KMS-11 (cell line): ENCODE data around the gene BCO1.

Experiments used
- H2AFZ ChIP-seq: fragments of 200-600 bp; sonication (generic); 2 replicates; pipeline ENCODE4 v1.6.1; 2016; ENCODE audit warnings: antibody characterized with exemption, mixed run types, low read depth
- H3K27ac ChIP-seq: fragments of 200-600 bp; sonication (generic); 2 replicates; pipeline ENCODE4 v1.6.1; 2016; ENCODE audit warnings: mild to moderate bottlenecking, mixed run types
- H3K27me3 ChIP-seq: fragments of 200-600 bp; sonication (generic); 2 replicates; pipeline ENCODE4 v1.6.1; 2017; ENCODE audit warnings: mild to moderate bottlenecking, low read depth, mixed run types, moderate library complexity; ENCODE audit not compliant: insufficient read depth
- H3K36me3 ChIP-seq: fragments of 200-600 bp; sonication (generic); 2 replicates; pipeline ENCODE4 v1.6.1; 2017; ENCODE audit warnings: mild to moderate bottlenecking, mixed run types; ENCODE audit not compliant: insufficient read depth
- H3K4me1 ChIP-seq: fragments of 200-600 bp; sonication (generic); 2 replicates; pipeline ENCODE4 v1.6.1; 2016; ENCODE audit warnings: mild to moderate bottlenecking, low read depth, mixed run types; ENCODE audit not compliant: poor library complexity, severe bottlenecking
- H3K4me2 ChIP-seq: fragments of 200-600 bp; sonication (generic); 2 replicates; pipeline ENCODE4 v1.7.0; 2016; ENCODE audit warnings: mild to moderate bottlenecking, mixed run types
- H3K4me3 ChIP-seq: fragments of 200-600 bp; sonication (generic); IDR thresholded peaks from 2 replicates; pipeline ENCODE4 v1.6.1; 2017; ENCODE audit warnings: low read depth, low read length, mixed read lengths; ENCODE audit not compliant: insufficient read depth
- H3K79me2 ChIP-seq: fragments of 200-600 bp; sonication (generic); 2 replicates; pipeline ENCODE4 v1.6.1; 2016; ENCODE audit warnings: low read depth, mixed run types; ENCODE audit not compliant: insufficient read depth
- H3K9ac ChIP-seq: fragments of 200-600 bp; sonication (generic); 2 replicates; pipeline ENCODE4 v1.6.1; 2016; ENCODE audit warnings: mild to moderate bottlenecking, mixed run types
- H4K20me1 ChIP-seq: fragments of 200-600 bp; sonication (generic); 2 replicates; pipeline ENCODE4 v1.6.1; 2016; ENCODE audit warnings: mild to moderate bottlenecking, mixed run types; ENCODE audit not compliant: insufficient read depth
- TF ChIP-seq, protein P1 (sequence below): fragments of 200-600 bp; sonication (generic); conservative IDR thresholded peaks from 2 replicates; pipeline ENCODE4 v1.6.1; 2017; ENCODE audit warnings: low read depth, mild to moderate bottlenecking, antibody characterized with exemption, low read length, moderate library complexity, mixed read lengths

BCO1 gene

DNA sequence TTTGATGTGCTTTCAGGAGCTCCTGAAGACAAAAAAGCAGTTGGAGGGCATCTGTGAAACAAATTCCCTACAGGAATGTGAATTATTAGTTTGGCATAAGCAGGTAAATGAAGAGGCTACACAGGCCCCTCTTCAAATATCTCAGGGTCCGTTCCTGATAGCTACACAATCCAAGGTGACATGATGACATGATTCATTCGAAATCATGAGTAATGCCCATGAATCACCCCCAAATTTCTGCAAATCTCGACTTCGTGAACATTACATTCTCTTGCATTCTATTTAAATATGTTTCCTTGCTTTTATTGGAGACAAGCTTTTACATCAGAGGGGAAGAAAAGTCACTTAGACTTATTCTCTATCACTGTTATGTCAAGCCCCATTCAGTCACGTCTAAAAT is 98.6 kb downstream of the BCO1 start:
- TF ChIP-seq, protein P1, sequence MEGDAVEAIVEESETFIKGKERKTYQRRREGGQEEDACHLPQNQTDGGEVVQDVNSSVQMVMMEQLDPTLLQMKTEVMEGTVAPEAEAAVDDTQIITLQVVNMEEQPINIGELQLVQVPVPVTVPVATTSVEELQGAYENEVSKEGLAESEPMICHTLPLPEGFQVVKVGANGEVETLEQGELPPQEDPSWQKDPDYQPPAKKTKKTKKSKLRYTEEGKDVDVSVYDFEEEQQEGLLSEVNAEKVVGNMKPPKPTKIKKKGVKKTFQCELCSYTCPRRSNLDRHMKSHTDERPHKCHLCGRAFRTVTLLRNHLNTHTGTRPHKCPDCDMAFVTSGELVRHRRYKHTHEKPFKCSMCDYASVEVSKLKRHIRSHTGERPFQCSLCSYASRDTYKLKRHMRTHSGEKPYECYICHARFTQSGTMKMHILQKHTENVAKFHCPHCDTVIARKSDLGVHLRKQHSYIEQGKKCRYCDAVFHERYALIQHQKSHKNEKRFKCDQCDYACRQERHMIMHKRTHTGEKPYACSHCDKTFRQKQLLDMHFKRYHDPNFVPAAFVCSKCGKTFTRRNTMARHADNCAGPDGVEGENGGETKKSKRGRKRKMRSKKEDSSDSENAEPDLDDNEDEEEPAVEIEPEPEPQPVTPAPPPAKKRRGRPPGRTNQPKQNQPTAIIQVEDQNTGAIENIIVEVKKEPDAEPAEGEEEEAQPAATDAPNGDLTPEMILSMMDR = no peak
- H3K4me2 ChIP-seq = no peak overlapping the region
- no peaks in the 10 kb centered on the region for H3K27me3 ChIP-seq
- no peaks in the 10 kb centered on the region for H3K4me1 ChIP-seq
- H4K20me1 ChIP-seq = no peaks in the 10 kb centered on the region
- no peak overlapping the region for H3K27ac ChIP-seq
- H3K4me3 ChIP-seq = no peak overlapping the region
- no peak overlapping the region for H2AFZ ChIP-seq
- no peaks in the 10 kb centered on the region for H3K36me3 ChIP-seq
- H3K9ac ChIP-seq = no peak overlapping the region
- H3K79me2 ChIP-seq = no peaks in the 10 kb centered on the region
